ENCODE data around the gene ZNF580. TPM values are rescaled to one million over a fixed set of nuclear protein-coding genes. Genes with fewer than 3 reads are reported as not detected.

ZNF580 gene
- total and polyA plus RNA-seq, 12 donors: 8.0 to 101 (median 46.0) TPM

- Histone ChIP-seq H3K9me3 (replicated peaks in 1 of 3) (no peaks in the 10 kb centered on the region), H3K36me3 (replicated peaks in 1 of 2) (peaks cover 0 to 78% of the 10 kb centered on the region in 2 donors), H3K4me3 (no peak overlapping the region), H3K27ac (peak overlapping the region in 1 of 5 donors; percentile 66), H3K27me3 (no peaks in the 10 kb centered on the region), H3K4me1 (replicated peaks in 1 of 2) (peaks cover 0 to 17% of the 10 kb centered on the region in 2 donors)
- intact Hi-C loops (cut with DNase I): no loop called here
- WGBS, 4 donors: 67 to 81% (median 80%) methylated on average over 7 to 12 of the region's 12 CpGs
- no peak for TF ChIP-seq POLR2A (IDR thresholded peaks at IDR 0.05)
- TF ChIP-seq CTCF (IDR thresholded peaks at IDR 0.05): no peak
- no peak for DNase-seq
These were observed 26.7 kb downstream of the ZNF580 start for GRCh38 chr19:55667511-55667910.

- WGBS, 4 donors: 30 to 71% (median 48%) methylated on average over 9 to 11 of the region's 11 CpGs
- Histone ChIP-seq H3K27ac (peak overlapping the region in 4 of 5 donors; percentile 4 to 66 (median 40)), H3K4me1 (replicated peaks in 1 of 2) (peaks cover 0 to 17% of the 10 kb centered on the region in 2 donors), H3K27me3 (no peaks in the 10 kb centered on the region), H3K36me3 (replicated peaks in 1 of 2) (peaks cover 0 to 74% of the 10 kb centered on the region in 2 donors), H3K4me3 (no peak overlapping the region), H3K9me3 (replicated peaks in 1 of 3) (no peaks in the 10 kb centered on the region)
- no peak for TF ChIP-seq POLR2A (IDR thresholded peaks at IDR 0.05)
- TF ChIP-seq CTCF (IDR thresholded peaks at IDR 0.05): no peak
- intact Hi-C loops (cut with DNase I): no loop called here
- DNase-seq: peak in 1 of 7 donors; percentile 56
These were observed 27.2 kb downstream of the ZNF580 start for GRCh38 chr19:55667958-55668357.

GRCh38 chr19:55668603-55669348 lies 28.0 kb downstream of the ZNF580 start:
- peak in 2 of 7 donors; percentile 64 to 70 for DNase-seq
- Histone ChIP-seq H3K36me3 (replicated peaks in 1 of 2) (peaks cover 0 to 70% of the 10 kb centered on the region in 2 donors), H3K27me3 (no peaks in the 10 kb centered on the region), H3K4me3 (no peak overlapping the region), H3K27ac (peak overlapping the region in 4 of 5 donors; percentile 4 to 66 (median 40)), H3K4me1 (replicated peaks in 1 of 2) (peaks cover 0 to 17% of the 10 kb centered on the region in 2 donors), H3K9me3 (replicated peaks in 1 of 3) (no peaks in the 10 kb centered on the region)
- intact Hi-C loops (cut with DNase I): no loop called here
- TF ChIP-seq CTCF (IDR thresholded peaks at IDR 0.05) (no peak), POLR2A (IDR thresholded peaks at IDR 0.05) (no peak)
- 55 to 68% (median 62%) methylated on average over 24 to 30 of the region's 30 CpGs for WGBS, 4 donors

GRCh38 chr19:55669418-55670279 lies 28.8 kb downstream of the ZNF580 start:
- intact Hi-C loops (cut with DNase I): no loop called here
- peak overlapping the region in 2 of 5 donors; percentile 54 to 66 for H3K27ac ChIP-seq
- H3K27me3 ChIP-seq: no peaks in the 10 kb centered on the region
- no peaks in the 10 kb centered on the region for H3K9me3 ChIP-seq (replicated peaks in 1 of 3)
- DNase-seq: no peak
- H3K4me3 ChIP-seq: no peak overlapping the region
- TF ChIP-seq POLR2A (IDR thresholded peaks at IDR 0.05) (no peak), CTCF (IDR thresholded peaks at IDR 0.05) (no peak)
- peaks cover 0 to 21% of the 10 kb centered on the region in 2 donors for H3K4me1 ChIP-seq (replicated peaks in 1 of 2)
- H3K36me3 ChIP-seq (replicated peaks in 1 of 2): peaks cover 0 to 63% of the 10 kb centered on the region in 2 donors
- WGBS, 4 donors: 82 to 90% (median 85%) methylated on average over 33 to 43 of the region's 43 CpGs
